GM12878 (cell line): ENCODE measurements around the gene PRG2.

Experiments
- GATAD2B ChIP-seq: fragments of 450-650 bp; conservative IDR thresholded peaks from 2 replicates; pipeline ENCODE4 v1.6.1; 2017; ENCODE audit warnings: low read depth, mild to moderate bottlenecking, moderate library complexity
- RFX5 ChIP-seq: IDR thresholded peaks from 2 replicates; pipeline ENCODE4 v1.6.1; 2011; ENCODE audit warnings: low read depth, low read length, improper control_type of control experiment
- TF ChIP-seq, protein P1 (sequence below): IDR thresholded peaks from 2 replicates; pipeline ENCODE4 v1.6.1; 2011; ENCODE audit warnings: low read depth, low read length, improper control_type of control experiment, borderline replicate concordance
- TF ChIP-seq, protein P2 (sequence below), 3 experiments: IDR thresholded peaks in 2 of 3; conservative IDR thresholded peaks in 1 of 3; 2 replicates each; pipeline ENCODE4 v1.5.1; 2011; ENCODE audit warnings: low read depth in 3 of 3, low read length in 3 of 3, mild to moderate bottlenecking in 3 of 3, control low read depth in 2 of 3, moderate library complexity in 2 of 3, inconsistent platforms in 1 of 3, mixed read lengths in 1 of 3; ENCODE audit not compliant: control insufficient read depth in 2 of 3, insufficient read depth in 1 of 3; ENCODE audit errors: extremely low read depth in 1 of 3

DNA sequence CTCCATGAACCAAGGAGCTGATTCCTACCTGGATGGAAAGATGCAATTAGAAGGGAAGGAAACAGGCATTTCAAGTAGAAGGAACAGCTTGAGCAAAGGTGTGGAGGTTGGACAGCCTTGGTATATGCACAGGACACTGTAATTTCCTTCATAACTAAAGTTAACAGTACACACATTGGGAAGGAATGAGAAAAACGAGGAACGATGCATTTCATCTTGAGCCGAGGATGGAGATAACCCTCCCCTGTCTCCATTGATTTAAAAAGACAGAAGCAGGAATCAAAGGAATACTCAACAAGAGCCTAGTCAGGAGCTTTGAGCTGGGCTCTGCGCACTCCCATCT is 2.3 kb upstream of the PRG2 start:
- TF ChIP-seq, protein P1, sequence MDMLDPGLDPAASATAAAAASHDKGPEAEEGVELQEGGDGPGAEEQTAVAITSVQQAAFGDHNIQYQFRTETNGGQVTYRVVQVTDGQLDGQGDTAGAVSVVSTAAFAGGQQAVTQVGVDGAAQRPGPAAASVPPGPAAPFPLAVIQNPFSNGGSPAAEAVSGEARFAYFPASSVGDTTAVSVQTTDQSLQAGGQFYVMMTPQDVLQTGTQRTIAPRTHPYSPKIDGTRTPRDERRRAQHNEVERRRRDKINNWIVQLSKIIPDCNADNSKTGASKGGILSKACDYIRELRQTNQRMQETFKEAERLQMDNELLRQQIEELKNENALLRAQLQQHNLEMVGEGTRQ = no peak
- TF ChIP-seq GATAD2B (no peak), RFX5 (no peak)
- TF ChIP-seq, protein P2, sequence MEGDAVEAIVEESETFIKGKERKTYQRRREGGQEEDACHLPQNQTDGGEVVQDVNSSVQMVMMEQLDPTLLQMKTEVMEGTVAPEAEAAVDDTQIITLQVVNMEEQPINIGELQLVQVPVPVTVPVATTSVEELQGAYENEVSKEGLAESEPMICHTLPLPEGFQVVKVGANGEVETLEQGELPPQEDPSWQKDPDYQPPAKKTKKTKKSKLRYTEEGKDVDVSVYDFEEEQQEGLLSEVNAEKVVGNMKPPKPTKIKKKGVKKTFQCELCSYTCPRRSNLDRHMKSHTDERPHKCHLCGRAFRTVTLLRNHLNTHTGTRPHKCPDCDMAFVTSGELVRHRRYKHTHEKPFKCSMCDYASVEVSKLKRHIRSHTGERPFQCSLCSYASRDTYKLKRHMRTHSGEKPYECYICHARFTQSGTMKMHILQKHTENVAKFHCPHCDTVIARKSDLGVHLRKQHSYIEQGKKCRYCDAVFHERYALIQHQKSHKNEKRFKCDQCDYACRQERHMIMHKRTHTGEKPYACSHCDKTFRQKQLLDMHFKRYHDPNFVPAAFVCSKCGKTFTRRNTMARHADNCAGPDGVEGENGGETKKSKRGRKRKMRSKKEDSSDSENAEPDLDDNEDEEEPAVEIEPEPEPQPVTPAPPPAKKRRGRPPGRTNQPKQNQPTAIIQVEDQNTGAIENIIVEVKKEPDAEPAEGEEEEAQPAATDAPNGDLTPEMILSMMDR (IDR thresholded peaks at IDR 0.05 in 2 of 3, conservative IDR thresholded peaks at IDR 0.05 in 1 of 3; ENCODE audit: control insufficient read depth in 2 of 3, extremely low read depth in 1 of 3, insufficient read depth in 1 of 3, low read depth in 3 of 3, low read length in 3 of 3) = no peak
